ENCODE measurements around the gene FAM20A. TPM values are rescaled to one million over a fixed set of nuclear protein-coding genes. Genes with fewer than 3 reads are reported as not detected.
A peak's percentile ranks its signal among the peaks of the same experiment; 100 is the strongest.

The FAM20A gene
- total and polyA plus RNA-seq, 9 of the 15 experiments (the other 6 are each of a cell fraction or from before 2014, with no cell fraction given): 0.07 TPM; not detected in 8

DNA sequence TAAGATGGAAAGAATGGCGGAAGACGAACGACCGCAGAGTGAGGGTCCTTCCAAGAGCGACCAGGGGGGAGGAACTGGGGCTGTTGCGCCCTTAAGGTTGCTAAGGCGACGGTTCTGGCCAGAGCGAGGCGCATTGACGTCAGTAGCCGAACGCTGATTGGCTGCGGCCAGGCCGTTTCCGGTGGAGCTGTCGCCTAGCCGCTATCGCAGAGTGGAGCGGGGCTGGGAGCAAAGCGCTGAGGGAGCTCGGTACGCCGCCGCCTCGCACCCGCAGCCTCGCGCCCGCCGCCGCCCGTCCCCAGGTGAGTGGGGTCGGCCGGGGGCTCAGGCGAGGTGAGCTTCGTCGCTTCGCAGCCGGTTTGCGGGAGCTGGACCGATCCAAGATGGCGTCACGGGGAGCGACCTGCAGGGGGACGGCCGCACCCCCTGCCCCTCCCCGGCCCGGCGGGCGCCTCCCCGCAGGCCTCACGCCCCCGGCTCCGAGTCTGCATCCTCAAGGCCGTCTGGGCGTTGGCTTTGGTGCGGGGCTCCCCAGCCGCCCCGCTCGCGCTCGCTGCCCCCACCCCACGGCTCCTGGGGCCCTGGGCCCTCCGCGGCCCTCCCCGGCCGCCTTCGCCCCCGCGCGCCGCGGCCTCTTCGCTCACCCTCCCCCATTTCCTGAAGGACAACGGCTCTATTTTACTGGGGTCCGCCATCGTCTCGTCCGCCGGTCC lies 88.8 kb downstream of the FAM20A start, which contains the start of gene PRKAR1A (continued):
- TF ChIP-seq, protein P1, sequence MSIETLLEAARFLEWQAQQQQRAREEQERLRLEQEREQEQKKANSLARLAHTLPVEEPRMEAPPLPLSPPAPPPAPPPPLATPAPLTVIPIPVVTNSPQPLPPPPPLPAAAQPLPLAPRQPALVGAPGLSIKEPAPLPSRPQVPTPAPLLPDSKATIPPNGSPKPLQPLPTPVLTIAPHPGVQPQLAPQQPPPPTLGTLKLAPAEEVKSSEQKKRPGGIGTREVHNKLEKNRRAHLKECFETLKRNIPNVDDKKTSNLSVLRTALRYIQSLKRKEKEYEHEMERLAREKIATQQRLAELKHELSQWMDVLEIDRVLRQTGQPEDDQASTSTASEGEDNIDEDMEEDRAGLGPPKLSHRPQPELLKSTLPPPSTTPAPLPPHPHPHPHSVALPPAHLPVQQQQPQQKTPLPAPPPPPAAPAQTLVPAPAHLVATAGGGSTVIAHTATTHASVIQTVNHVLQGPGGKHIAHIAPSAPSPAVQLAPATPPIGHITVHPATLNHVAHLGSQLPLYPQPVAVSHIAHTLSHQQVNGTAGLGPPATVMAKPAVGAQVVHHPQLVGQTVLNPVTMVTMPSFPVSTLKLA (conservative IDR thresholded peaks at IDR 0.05): peak in 1 of 2 experiments; percentile 45; a peak in 1 of 4 replicates
- no peak for TF ChIP-seq ZNF197 (CRISPR knock-in tag; IDR thresholded peaks at IDR 0.05; ENCODE audit: low read depth)
- no peak for TF ChIP-seq SOX6 (IDR thresholded peaks at IDR 0.05)
- no peak; the same call in 1 of the 2 replicates for TF ChIP-seq ESRRA (IDR thresholded peaks at IDR 0.05; ENCODE audit: borderline replicate concordance, low read depth)
- TF ChIP-seq ZKSCAN3 (CRISPR knock-in tag; IDR thresholded peaks at IDR 0.05): no peak
- no peak for TF ChIP-seq TAL1 (IDR thresholded peaks at IDR 0.05)
- no peak for TF ChIP-seq DACH1 (IDR thresholded peaks at IDR 0.05; ENCODE audit: partially characterized antibody)
- TF ChIP-seq, protein P2, sequence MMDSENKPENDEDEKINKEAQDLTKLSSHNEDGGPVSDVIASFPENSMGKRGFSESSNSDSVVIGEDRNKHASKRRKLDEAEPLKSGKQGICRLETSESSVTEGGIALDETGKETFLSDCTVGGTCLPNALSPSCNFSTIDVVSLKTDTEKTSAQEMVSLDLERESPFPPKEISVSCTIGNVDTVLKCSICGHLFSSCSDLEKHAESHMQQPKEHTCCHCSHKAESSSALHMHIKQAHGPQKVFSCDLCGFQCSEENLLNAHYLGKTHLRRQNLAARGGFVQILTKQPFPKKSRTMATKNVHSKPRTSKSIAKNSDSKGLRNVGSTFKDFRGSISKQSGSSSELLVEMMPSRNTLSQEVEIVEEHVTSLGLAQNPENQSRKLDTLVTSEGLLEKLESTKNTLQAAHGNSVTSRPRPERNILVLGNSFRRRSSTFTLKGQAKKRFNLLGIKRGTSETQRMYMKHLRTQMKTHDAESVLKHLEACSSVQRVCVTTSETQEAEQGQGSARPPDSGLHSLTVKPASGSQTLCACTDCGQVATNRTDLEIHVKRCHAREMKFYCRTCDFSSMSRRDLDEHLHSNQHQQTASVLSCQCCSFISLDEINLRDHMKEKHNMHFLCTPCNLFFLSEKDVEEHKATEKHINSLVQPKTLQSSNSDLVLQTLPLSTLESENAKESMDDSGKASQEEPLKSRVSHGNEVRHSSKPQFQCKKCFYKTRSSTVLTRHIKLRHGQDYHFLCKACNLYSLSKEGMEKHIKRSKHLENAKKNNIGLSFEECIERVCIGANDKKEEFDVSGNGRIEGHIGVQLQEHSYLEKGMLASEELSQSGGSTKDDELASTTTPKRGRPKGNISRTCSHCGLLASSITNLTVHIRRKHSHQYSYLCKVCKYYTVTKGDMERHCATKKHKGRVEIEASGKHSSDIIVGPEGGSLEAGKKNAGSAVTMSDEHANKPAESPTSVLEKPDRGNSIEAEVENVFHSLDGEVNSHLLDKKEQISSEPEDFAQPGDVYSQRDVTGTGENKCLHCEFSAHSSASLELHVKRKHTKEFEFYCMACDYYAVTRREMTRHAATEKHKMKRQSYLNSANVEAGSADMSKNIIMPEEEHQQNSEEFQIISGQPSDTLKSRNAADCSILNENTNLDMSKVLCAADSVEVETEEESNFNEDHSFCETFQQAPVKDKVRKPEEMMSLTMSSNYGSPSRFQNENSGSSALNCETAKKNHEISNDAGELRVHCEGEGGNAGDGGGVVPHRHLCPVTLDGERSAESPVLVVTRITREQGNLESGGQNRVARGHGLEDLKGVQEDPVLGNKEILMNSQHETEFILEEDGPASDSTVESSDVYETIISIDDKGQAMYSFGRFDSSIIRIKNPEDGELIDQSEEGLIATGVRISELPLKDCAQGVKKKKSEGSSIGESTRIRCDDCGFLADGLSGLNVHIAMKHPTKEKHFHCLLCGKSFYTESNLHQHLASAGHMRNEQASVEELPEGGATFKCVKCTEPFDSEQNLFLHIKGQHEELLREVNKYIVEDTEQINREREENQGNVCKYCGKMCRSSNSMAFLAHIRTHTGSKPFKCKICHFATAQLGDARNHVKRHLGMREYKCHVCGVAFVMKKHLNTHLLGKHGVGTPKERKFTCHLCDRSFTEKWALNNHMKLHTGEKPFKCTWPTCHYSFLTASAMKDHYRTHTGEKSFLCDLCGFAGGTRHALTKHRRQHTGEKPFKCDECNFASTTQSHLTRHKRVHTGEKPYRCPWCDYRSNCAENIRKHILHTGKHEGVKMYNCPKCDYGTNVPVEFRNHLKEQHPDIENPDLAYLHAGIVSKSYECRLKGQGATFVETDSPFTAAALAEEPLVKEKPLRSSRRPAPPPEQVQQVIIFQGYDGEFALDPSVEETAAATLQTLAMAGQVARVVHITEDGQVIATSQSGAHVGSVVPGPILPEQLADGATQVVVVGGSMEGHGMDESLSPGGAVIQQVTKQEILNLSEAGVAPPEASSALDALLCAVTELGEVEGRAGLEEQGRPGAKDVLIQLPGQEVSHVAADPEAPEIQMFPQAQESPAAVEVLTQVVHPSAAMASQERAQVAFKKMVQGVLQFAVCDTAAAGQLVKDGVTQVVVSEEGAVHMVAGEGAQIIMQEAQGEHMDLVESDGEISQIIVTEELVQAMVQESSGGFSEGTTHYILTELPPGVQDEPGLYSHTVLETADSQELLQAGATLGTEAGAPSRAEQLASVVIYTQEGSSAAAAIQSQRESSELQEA (IDR thresholded peaks at IDR 0.05; ENCODE audit: low read depth): no peak
- TF ChIP-seq, protein P3, sequence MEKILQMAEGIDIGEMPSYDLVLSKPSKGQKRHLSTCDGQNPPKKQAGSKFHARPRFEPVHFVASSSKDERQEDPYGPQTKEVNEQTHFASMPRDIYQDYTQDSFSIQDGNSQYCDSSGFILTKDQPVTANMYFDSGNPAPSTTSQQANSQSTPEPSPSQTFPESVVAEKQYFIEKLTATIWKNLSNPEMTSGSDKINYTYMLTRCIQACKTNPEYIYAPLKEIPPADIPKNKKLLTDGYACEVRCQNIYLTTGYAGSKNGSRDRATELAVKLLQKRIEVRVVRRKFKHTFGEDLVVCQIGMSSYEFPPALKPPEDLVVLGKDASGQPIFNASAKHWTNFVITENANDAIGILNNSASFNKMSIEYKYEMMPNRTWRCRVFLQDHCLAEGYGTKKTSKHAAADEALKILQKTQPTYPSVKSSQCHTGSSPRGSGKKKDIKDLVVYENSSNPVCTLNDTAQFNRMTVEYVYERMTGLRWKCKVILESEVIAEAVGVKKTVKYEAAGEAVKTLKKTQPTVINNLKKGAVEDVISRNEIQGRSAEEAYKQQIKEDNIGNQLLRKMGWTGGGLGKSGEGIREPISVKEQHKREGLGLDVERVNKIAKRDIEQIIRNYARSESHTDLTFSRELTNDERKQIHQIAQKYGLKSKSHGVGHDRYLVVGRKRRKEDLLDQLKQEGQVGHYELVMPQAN (IDR thresholded peaks at IDR 0.05; ENCODE audit: borderline replicate concordance): no peak; the same call in 1 of the 2 replicates
- TF ChIP-seq FUS (optimal IDR thresholded peaks at IDR 0.05; ENCODE audit: low read depth, low read length): no peak
- TF ChIP-seq, protein P4, sequence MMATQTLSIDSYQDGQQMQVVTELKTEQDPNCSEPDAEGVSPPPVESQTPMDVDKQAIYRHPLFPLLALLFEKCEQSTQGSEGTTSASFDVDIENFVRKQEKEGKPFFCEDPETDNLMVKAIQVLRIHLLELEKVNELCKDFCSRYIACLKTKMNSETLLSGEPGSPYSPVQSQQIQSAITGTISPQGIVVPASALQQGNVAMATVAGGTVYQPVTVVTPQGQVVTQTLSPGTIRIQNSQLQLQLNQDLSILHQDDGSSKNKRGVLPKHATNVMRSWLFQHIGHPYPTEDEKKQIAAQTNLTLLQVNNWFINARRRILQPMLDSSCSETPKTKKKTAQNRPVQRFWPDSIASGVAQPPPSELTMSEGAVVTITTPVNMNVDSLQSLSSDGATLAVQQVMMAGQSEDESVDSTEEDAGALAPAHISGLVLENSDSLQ (IDR thresholded peaks at IDR 0.05): peak; percentile 68
- TF ChIP-seq CBFA2T3 (IDR thresholded peaks at IDR 0.05): no peak
- TF ChIP-seq FOXA3 (CRISPR knock-in tag; conservative IDR thresholded peaks at IDR 0.05 in 1 of 2, IDR thresholded peaks at IDR 0.05 in 1 of 2): no peak
- TF ChIP-seq POLR2B (IDR thresholded peaks at IDR 0.05; ENCODE audit: low read depth, partially characterized antibody): peak; percentile 67

All from K562 (cell line).